ENCODE data around the gene RIC3.

DNA sequence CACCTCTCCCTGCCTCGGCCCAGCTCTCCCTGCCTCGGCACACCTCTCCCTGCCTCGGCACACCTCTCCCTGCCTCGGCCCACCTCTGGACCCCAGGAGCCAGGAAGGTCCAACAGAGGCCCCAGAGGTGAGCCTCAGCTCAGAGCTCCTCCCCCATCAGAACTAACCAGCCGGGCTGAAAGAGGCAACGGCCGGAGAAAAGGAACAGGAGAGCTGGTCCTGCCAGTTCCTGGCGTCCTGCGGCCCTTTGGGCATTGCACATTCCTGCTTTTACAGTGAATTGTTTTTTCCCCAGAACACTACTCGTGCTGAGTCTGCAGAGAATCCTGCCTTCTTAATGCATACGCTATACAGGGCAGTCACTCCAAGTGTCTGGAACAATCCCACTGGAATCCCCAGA is 49.1 kb upstream of the RIC3 start:
- TF ChIP-seq, protein P1, sequence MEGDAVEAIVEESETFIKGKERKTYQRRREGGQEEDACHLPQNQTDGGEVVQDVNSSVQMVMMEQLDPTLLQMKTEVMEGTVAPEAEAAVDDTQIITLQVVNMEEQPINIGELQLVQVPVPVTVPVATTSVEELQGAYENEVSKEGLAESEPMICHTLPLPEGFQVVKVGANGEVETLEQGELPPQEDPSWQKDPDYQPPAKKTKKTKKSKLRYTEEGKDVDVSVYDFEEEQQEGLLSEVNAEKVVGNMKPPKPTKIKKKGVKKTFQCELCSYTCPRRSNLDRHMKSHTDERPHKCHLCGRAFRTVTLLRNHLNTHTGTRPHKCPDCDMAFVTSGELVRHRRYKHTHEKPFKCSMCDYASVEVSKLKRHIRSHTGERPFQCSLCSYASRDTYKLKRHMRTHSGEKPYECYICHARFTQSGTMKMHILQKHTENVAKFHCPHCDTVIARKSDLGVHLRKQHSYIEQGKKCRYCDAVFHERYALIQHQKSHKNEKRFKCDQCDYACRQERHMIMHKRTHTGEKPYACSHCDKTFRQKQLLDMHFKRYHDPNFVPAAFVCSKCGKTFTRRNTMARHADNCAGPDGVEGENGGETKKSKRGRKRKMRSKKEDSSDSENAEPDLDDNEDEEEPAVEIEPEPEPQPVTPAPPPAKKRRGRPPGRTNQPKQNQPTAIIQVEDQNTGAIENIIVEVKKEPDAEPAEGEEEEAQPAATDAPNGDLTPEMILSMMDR (IDR thresholded peaks at IDR 0.05; ENCODE audit: insufficient read depth, low read length, poor library complexity, severe bottlenecking): no peak
- no peak for TF ChIP-seq EZH2phosphoT487 (conservative IDR thresholded peaks at IDR 0.05; ENCODE audit: low read length)
